SU-DHL-6 (cell line): ENCODE measurements around the gene KCNG4.

ENCODE experiments used
- CTCF ChIP-seq: fragments of 200-600 bp; sonication (generic); IDR thresholded peaks from one replicate; pipeline ENCODE4 v1.5.1; 2017; ENCODE audit warnings: antibody characterized with exemption, mild to moderate bottlenecking, low read length, moderate library complexity; ENCODE audit not compliant: insufficient read depth, poor library complexity, severe bottlenecking
- EZH2phosphoT487 ChIP-seq: fragments of 200-600 bp; sonication (generic), shearing (Covaris generic); conservative IDR thresholded peaks from 2 replicates; pipeline ENCODE4 v1.6.1; 2018; ENCODE audit warnings: mild to moderate bottlenecking, antibody characterized with exemption, low read length, moderate library complexity, mixed read lengths

- TF ChIP-seq CTCF (no peak), EZH2phosphoT487 (no peak)
Observed at GRCh38 chr16:84179612-84180320, 60.0 kb downstream of the KCNG4 start.
